Activated CD4-positive, CD25-positive, alpha-beta regulatory T cell treated with anti-CD3 and anti-CD28 coated beads, Interleukin-2, amount 50 U/mL, for 24 hours (primary cell): ENCODE results near the gene TTC7B.
"Not testable (repeated sequence)": the region's sequence is repeated elsewhere in the genome, so short reads cannot be mapped to it uniquely, and the experiment has no call there.

Source experiments
- ATAC-seq, 2 donors: fragments of 150-1000 bp; cut with Tn5 transposase; one replicate each; pipeline ENCODE4 v1.10.0; 2021; ENCODE audit warnings: mild to moderate bottlenecking in 1 of 2, moderate library complexity in 1 of 2

Gene TTC7B

GRCh38 chr14:90538716-90539495, 277.3 kb downstream of the TTC7B start:
- no peak for ATAC-seq

DNA sequence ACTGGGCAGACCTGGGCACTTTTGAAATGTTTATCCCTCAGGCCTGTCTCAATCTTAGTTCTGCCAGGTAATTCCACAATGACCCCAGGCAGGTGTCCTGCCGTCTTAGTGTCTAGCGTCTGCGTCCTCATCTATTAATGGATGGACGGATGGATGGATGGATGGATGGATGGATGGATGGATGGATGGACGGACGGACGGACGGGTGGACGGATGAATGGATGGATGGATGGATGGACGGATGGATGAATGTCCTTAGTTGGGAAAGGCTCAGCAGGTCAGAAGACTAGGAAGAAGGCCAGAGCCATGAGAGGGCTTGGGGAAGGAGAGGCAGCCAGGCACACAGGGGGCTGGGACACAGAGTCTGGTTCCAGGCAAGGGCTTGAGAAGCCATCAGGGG, 278.1 kb downstream of the TTC7B start:
- no peak for ATAC-seq

DNA sequence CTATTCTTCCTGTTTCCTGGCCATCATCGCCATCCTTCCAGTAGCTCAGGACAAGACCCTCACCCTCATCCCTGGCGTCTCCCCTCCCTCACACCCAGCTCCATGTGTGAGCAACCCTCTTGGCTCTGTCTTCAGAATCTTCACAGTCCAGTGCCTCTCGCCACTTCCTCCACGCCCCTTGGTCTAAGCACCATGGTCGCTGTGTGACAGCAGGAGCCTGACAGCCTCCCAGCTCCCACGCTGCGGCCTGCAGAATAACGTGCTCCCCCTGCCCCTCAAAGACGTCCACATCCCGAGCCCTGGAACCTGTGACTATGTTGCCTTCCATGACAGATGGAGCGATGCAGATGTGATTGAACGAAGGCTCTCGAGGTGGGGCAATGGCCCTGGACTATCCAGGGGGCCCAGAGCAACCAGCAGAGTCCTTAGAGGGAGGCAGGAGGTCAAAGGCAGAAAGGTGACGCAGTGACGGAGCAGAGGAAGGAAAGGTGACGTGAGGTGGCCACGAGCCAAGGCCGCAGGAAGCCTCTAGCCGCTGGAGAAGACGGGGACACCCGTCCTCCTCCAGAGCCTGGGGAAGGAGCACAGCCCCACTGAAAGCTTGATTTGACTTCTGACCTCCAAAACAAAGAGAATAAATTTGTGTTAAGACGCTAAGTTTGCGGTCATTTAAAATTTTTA, 279.6 kb downstream of the TTC7B start:
- no peak for ATAC-seq

- no peak for ATAC-seq
Measured at GRCh38 chr14:90536092-90536491, 280.1 kb downstream of the TTC7B start.

DNA sequence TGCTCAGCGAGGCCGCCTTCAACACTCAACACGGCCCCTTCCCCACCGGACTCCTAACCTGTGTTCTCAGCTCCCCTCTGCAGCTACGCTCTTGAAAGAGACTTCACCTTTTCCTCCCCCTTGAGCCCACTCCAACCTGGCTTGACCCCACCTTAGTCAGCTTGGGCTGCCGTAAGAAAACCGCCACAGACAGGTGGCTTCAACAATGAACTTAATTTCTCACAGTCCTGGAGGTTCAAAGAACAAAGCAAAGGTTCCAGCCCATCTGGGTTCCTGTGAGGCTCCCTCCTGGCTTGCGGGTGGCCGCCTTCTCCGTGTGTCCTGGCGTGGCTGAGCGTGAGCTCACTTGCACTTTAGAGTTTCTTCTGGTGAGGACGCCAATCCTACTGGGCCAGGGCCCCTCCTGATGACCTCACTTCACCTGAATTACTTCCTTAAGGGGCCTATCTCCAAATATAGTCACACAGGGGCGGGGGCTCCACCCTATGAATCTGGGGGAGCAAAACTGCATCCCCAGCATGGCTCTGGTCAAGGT, 280.6 kb downstream of the TTC7B start:
- ATAC-seq: no peak

GRCh38 chr14:90534838-90535555, 281.2 kb downstream of the TTC7B start:
- no peak for ATAC-seq

DNA sequence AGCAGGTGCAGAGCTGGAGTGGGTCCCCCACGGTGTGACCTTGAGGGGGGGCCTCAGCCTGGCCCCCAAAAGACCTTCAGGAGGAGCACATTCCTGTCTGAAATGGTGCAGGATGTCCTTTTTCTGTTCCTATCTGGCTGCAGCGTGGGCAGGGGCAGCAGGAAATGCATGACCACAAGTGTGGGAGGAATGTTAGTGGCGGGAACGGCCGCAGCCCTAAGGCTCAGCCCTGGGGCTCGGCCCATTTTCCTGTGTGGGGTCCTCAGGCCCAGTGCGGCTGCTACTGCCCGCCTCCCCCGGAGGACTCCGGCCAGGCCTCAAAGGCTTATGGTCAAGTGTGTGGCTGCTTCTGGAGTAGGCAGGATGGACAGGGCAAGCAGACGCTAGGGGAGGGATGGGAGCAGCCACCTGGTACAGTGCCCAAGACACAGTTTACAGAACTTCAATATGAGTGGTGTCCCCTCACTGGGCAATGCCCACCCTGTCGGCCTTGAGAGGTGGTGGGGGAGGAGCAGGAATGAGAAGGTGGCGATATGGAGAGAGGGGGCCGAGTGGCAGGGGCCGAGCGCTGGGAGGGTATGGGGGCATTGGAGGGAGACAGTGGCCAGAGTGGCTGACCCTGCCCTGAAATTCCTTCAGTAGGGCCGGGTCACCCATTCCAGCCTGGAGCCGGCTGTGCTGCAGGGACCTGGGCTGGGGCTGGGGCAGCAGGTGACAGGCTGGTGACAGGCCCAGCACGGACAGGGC, 282.0 kb downstream of the TTC7B start:
- ATAC-seq: no peak

- ATAC-seq: no peak
Measured at GRCh38 chr14:90533591-90534021, 282.6 kb downstream of the TTC7B start.

DNA sequence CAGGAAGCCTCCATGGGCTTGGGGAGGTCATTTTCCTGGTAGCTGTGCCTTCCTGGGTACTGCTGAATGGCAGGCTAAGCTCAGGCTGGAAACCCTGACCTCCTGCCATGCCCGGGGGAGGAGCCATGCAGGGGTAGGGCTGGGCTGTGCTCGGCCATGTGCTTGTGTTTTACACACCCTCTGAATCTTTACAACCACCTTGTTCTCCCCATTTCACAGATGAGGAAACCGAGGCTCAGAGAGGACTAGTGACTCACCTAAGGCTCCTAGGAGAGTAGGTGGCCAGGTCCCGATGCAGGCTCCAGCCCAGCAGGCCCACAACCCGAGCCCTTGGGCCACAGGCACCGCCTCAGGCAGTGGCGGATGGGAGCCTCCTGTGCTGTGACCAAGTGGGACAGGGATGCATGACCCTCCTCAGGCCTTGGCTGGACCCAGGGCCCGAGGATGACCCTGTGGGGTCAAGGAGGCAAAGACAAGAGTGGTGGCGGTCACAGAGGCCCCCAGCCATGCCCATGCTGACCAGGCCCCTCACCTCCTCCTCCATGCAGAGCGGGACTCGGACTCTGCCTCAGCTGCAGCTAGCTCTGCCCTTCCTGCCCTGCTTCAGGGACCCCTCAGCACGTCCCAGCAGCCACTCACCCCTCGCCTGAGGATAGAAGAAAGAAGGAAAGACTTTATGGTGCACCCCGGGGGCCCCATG, 283.3 kb downstream of the TTC7B start:
- no peak for ATAC-seq

- ATAC-seq: no peak
Measured at GRCh38 chr14:90531497-90531896, 284.7 kb downstream of the TTC7B start.

DNA sequence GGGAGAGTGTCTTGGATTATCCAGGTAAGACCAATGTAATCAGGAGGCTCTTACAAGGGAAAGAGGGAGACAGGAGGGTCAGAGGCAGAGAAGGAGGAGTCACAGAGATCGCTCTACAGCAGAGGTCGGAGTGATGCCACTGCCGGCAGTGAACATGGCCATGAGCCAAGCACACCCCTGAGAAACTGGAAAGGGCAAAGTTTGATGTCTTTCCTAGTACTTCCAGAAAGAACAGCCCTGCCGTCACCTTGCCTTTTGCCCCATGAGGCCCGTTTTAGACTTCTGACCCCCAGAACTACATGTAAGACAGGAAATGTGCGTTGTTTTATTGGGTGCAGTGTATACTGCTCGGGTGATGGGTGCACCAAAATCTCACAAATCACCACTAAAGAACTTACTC, 285.7 kb downstream of the TTC7B start:
- ATAC-seq: no peak

DNA sequence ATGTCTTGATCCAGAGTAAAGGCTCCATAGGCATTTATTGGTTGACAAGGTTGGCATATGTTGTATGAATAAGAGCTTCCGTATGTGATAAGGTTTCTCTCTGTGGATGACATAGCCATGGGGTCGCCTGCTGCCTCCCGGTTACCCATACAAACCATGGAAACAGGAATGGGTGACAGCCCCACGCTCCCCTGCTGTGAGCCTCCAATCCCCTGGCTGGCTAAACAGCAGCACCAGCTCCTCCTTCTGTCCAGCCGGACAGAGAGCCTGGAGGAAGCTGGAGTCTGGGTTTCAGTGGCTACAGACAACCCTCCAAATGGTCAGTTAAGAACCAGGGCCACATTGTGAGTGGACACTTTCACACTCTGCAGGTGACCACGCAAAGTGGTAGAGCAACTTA, 288.3 kb downstream of the TTC7B start:
- no peak for ATAC-seq

DNA sequence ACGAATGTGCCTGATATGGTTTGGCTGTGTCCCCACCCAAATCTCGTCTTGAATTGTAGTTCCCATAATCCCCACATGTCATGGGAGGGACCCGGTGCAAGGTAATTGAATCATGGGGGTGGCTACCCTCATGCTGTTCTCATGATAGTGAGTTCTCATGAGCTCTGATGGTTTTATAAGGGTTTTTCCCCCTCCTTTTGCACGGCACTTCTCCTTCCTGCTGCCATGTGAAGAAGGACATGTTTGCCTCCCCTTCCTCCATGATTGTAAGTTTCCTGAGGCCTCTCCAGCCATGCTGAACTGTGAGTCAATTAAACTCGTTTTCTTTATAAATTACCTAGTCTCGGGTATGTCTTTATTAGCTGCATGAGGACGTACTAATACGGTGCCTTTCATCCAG, 289.7 kb downstream of the TTC7B start:
- not testable (repeated sequence) for ATAC-seq

DNA sequence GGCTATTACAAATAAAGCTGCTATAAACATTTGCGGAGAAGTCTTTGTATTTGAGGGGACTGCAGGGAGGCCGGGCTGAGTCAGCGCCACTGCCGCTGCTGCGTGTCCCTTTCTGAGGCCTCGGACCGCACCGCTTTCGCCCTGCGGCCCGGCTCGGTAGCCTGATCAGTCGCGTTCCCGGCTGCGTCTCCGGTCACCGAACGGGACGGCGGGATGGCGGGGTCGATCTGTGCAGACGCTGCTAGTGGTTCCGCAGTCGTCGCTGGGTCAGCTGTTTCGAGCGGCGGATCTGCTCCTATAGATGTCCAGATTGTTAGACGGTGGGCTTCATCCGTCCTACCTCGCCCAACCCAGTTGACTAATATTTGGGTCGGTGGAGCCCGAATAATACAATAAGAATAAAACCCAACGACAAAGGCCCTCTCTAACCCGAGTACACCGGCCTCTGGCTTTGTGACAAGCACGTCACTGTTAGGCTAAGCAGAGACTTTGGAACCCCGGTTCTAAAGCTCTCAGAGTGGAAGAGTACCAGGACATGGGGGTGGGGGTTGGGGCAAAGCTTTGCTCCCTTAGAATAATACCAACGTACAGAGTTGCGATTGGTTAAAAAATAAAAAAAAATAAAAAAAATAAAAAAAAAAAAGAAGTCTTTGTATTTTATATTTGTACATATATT, 290.7 kb downstream of the TTC7B start:
- ATAC-seq: peak in 1 of 2 donors; percentile 20

- no peak for ATAC-seq
Measured at GRCh38 chr14:90523961-90524875, 292.0 kb downstream of the TTC7B start.

GRCh38 chr14:90523544-90523943, 292.7 kb downstream of the TTC7B start:
- no peak for ATAC-seq

DNA sequence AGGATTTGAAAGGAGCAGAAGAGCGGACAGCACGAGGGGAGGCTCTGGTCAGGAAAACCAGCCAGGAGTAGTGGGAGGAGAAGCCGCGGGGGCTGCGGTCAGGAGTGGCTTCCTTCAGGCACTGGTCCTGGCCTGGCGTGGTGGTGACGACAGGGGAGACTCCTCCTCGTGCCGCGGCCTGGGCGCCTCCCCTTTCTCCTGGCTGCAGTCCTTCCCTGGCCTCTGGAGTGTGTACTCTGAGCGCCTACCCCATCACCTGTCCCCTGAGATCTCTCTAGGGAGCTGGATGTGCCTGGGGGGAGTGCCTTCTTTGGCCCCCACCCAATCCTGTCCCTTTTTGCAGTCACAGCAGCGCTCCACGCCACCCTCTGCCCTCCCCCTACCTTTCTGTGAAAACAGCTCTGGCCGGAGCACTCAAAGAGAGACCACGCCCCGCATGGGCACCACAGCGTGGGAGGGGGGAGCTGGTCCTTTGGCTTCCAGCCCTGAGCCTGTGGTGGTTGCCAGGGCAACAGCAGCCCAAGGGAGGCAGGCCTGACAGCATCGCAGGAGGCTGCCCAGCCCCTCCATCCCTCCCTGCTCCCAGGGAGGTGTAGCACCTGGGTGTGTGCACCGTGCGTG, 293.5 kb downstream of the TTC7B start:
- no peak for ATAC-seq

DNA sequence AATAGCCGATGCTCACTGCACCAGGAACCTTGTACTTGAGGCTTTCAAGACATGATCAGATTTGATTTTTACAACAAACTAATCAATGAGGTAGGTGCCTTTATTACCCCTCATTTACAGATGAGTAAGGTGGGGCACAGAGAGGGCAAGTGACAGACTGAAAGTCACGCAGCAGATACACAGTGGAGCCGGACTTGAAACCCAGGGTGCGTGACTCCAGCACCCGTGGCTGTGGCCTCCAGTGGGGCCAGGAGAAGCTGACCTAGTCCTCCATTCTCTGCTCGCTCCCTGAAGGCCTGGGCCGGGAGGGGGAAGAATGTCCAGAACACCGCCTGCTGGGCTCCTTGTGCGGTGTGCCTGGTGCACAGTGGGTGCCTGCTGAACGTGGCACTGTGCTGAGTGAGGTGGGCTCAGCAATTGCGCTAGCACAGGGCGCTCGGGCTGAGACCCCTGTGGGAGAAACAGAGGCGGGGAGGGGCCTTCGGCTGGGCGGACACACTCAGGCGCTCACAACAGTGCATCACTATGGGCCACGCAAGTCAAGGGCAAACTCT, 294.2 kb downstream of the TTC7B start:
- no peak for ATAC-seq
